ENCODE results near the gene GRID1. TPM values are rescaled to one million over a fixed set of nuclear protein-coding genes. Genes with fewer than 3 reads are reported as not detected.

The GRID1 gene
- polyA plus RNA-seq, 1 donor (not counting 4 experiments of a cell fraction or from before 2014, with no cell fraction given) = 0.01 TPM

- H3K36me3 ChIP-seq (ENCODE audit: control insufficient read depth in 2 of 2, extremely low read depth in 1 of 2, insufficient read depth in 2 of 2, low read length in 2 of 2) = no peaks in the 10 kb centered on the region
- TF ChIP-seq EZH2 (IDR thresholded peaks at IDR 0.05; ENCODE audit: low read length) (no peak), CTCF (optimal IDR thresholded peaks at IDR 0.05 in 1 of 3, IDR thresholded peaks at IDR 0.05 in 1 of 3, conservative IDR thresholded peaks at IDR 0.05 in 1 of 3; ENCODE audit: extremely low read depth in 1 of 3, insufficient read depth in 2 of 3, low read length in 3 of 3) (no peak)
- H3K27ac ChIP-seq (ENCODE audit: control insufficient read depth, insufficient read depth, low read length) = no peak overlapping the region
- no peaks in the 10 kb centered on the region for H4K20me1 ChIP-seq (ENCODE audit: control insufficient read depth, extremely low read depth, insufficient read depth, low read length)
- no peak for DNase-seq (ENCODE audit: low read depth, low spot score)
- no peak overlapping the region for H2AFZ ChIP-seq (ENCODE audit: control insufficient read depth, low read length)
- FAIRE-seq = no peak
- H3K79me2 ChIP-seq (ENCODE audit: control insufficient read depth, insufficient read depth, low read length) = no peaks in the 10 kb centered on the region
- H3K4me3 ChIP-seq (ENCODE audit: control insufficient read depth in 2 of 3, extremely low read depth in 1 of 3, insufficient read depth in 2 of 3, low read depth in 1 of 3, low read length in 3 of 3) = no peak overlapping the region
- no peaks in the 10 kb centered on the region for H3K9me1 ChIP-seq (ENCODE audit: control insufficient read depth, extremely low read depth, insufficient read depth, low read length)
- H3K27me3 ChIP-seq (ENCODE audit: control insufficient read depth, extremely low read depth, insufficient read depth, low read length) = no peaks in the 10 kb centered on the region
- H3K4me2 ChIP-seq (ENCODE audit: control insufficient read depth, extremely low read depth, insufficient read depth, low read depth, low read length) = no peak overlapping the region
- dilution Hi-C loops (cut with MboI; ENCODE audit: extremely low pct_ligation_motif_present, low sequenced_read_pairs) = no loop called here
- H3K4me1 ChIP-seq (ENCODE audit: control insufficient read depth, extremely low read depth, insufficient read depth, low read length) = no peaks in the 10 kb centered on the region
- no peaks in the 10 kb centered on the region for H3K9me3 ChIP-seq (ENCODE audit: control insufficient read depth, low read depth, low read length)
- no peak overlapping the region for H3K9ac ChIP-seq (ENCODE audit: control insufficient read depth, extremely low read depth, insufficient read depth, low read length)
These were observed 215.0 kb downstream of the GRID1 start for GRCh38 chr10:86151613-86152012.

- H3K9ac ChIP-seq (ENCODE audit: control insufficient read depth, extremely low read depth, insufficient read depth, low read length) = no peak overlapping the region
- no peak for TF ChIP-seq CTCF (optimal IDR thresholded peaks at IDR 0.05 in 1 of 3, IDR thresholded peaks at IDR 0.05 in 1 of 3, conservative IDR thresholded peaks at IDR 0.05 in 1 of 3; ENCODE audit: extremely low read depth in 1 of 3, insufficient read depth in 2 of 3, low read length in 3 of 3)
- no peak for TF ChIP-seq EZH2 (IDR thresholded peaks at IDR 0.05; ENCODE audit: low read length)
- DNase-seq (ENCODE audit: low read depth, low spot score) (no peak), FAIRE-seq (no peak)
- H3K4me3 ChIP-seq (ENCODE audit: control insufficient read depth in 2 of 3, extremely low read depth in 1 of 3, insufficient read depth in 2 of 3, low read depth in 1 of 3, low read length in 3 of 3) = no peak overlapping the region
- H3K79me2 ChIP-seq (ENCODE audit: control insufficient read depth, insufficient read depth, low read length) = no peaks in the 10 kb centered on the region
- no peak overlapping the region for H3K27ac ChIP-seq (ENCODE audit: control insufficient read depth, insufficient read depth, low read length)
- no peaks in the 10 kb centered on the region for H3K9me1 ChIP-seq (ENCODE audit: control insufficient read depth, extremely low read depth, insufficient read depth, low read length)
- H3K9me3 ChIP-seq (ENCODE audit: control insufficient read depth, low read depth, low read length) = no peaks in the 10 kb centered on the region
- no peaks in the 10 kb centered on the region for H3K27me3 ChIP-seq (ENCODE audit: control insufficient read depth, extremely low read depth, insufficient read depth, low read length)
- dilution Hi-C loops (cut with MboI; ENCODE audit: extremely low pct_ligation_motif_present, low sequenced_read_pairs) = no loop called here
- no peaks in the 10 kb centered on the region for H4K20me1 ChIP-seq (ENCODE audit: control insufficient read depth, extremely low read depth, insufficient read depth, low read length)
- no peaks in the 10 kb centered on the region for H3K4me1 ChIP-seq (ENCODE audit: control insufficient read depth, extremely low read depth, insufficient read depth, low read length)
- H3K4me2 ChIP-seq (ENCODE audit: control insufficient read depth, extremely low read depth, insufficient read depth, low read depth, low read length) = no peak overlapping the region
- H2AFZ ChIP-seq (ENCODE audit: control insufficient read depth, low read length) = no peak overlapping the region
- H3K36me3 ChIP-seq (ENCODE audit: control insufficient read depth in 2 of 2, extremely low read depth in 1 of 2, insufficient read depth in 2 of 2, low read length in 2 of 2) = no peaks in the 10 kb centered on the region
These were observed 217.3 kb downstream of the GRID1 start for GRCh38 chr10:86149257-86149656.
